AML-193 (cell line): ENCODE results near the gene CORO2B.

Experiments used
- DNase-seq, 2 experiments: peaks; one replicate each; lab custom pipeline; 2025; lab: John Stamatoyannopoulos, UW

Gene CORO2B

GRCh38 chr15:68572309-68572708, 6.5 kb upstream of the CORO2B start:
- no peak for DNase-seq

- DNase-seq: no peak
These were observed 5.9 kb upstream of the CORO2B start for GRCh38 chr15:68572921-68573320.

- no peak for DNase-seq
These were observed 4.7 kb upstream of the CORO2B start for GRCh38 chr15:68574046-68574445.

GRCh38 chr15:68574629-68575028, 4.2 kb upstream of the CORO2B start:
- no peak for DNase-seq

GRCh38 chr15:68576235-68576892, 2.4 kb upstream of the CORO2B start:
- DNase-seq: no peak

- no peak for DNase-seq
These were observed 416 bp upstream of the CORO2B start for GRCh38 chr15:68578175-68578979.

- no peak for DNase-seq
These were observed 1.5 kb downstream of the CORO2B start for GRCh38 chr15:68580026-68580882.

- DNase-seq: no peak
These were observed 2.0 kb downstream of the CORO2B start for GRCh38 chr15:68580883-68581155.

GRCh38 chr15:68581725-68582124, 2.9 kb downstream of the CORO2B start:
- no peak for DNase-seq

GRCh38 chr15:68582236-68582635, 3.4 kb downstream of the CORO2B start:
- DNase-seq: no peak

GRCh38 chr15:68582864-68583263, 4.1 kb downstream of the CORO2B start:
- no peak for DNase-seq

- no peak for DNase-seq
These were observed 4.5 kb downstream of the CORO2B start for GRCh38 chr15:68583321-68583720.

- no peak for DNase-seq
These were observed 5.4 kb downstream of the CORO2B start for GRCh38 chr15:68583936-68584755.

GRCh38 chr15:68584756-68585573, 6.2 kb downstream of the CORO2B start:
- DNase-seq: no peak

- no peak for DNase-seq
These were observed 6.9 kb downstream of the CORO2B start for GRCh38 chr15:68585574-68586273.

GRCh38 chr15:68586274-68586961, 7.6 kb downstream of the CORO2B start:
- no peak for DNase-seq

- DNase-seq: no peak
These were observed 9.1 kb downstream of the CORO2B start for GRCh38 chr15:68587769-68588385.

- DNase-seq: no peak
These were observed 10.3 kb downstream of the CORO2B start for GRCh38 chr15:68589053-68589452.
